Endothelial cell (in vitro differentiated cells): ENCODE measurements around the gene DLX6. TPM values are rescaled to one million over a fixed set of nuclear protein-coding genes. Genes with fewer than 3 reads are reported as not detected.

Experiments
- DNase-seq: peaks from one replicate; pipeline ENCODE4 v3.0.0; 2021; ENCODE audit warnings: low spot score
- H3K27ac Mint-ChIP-seq: one replicate; pipeline ENCODE4 v1.8.0; 2021; ENCODE audit warnings: mixed read lengths, inconsistent platforms; ENCODE audit not compliant: unreplicated experiment
- H3K27me3 Mint-ChIP-seq: one replicate; pipeline ENCODE4 v1.8.0; 2021; ENCODE audit warnings: mild to moderate bottlenecking, moderate library complexity, mixed read lengths, inconsistent platforms; ENCODE audit not compliant: unreplicated experiment
- H3K36me3 Mint-ChIP-seq: one replicate; pipeline ENCODE4 v1.8.0; 2021; ENCODE audit warnings: mild to moderate bottlenecking, low read depth, mixed read lengths, inconsistent platforms; ENCODE audit not compliant: unreplicated experiment
- H3K4me1 Mint-ChIP-seq: one replicate; pipeline ENCODE4 v1.8.0; 2021; ENCODE audit warnings: mild to moderate bottlenecking, mixed read lengths, inconsistent platforms; ENCODE audit not compliant: unreplicated experiment
- H3K4me3 Mint-ChIP-seq: one replicate; pipeline ENCODE4 v1.8.0; 2021; ENCODE audit warnings: mild to moderate bottlenecking, mixed read lengths, inconsistent platforms; ENCODE audit not compliant: unreplicated experiment
- H3K9me3 Mint-ChIP-seq: one replicate; pipeline ENCODE4 v1.8.0; 2021; ENCODE audit warnings: mixed read lengths, inconsistent platforms; ENCODE audit not compliant: unreplicated experiment
- total RNA-seq: library from RNA; stranded (reverse); fragmentation: NEBNext Ultra II Directional; extraction: Animal tissue kit (Norgen Biotek cat#: 25700); gene quantifications from one replicate; pipeline ENCODE4 v1.2.1, GENCODE V29; 2021; ENCODE audit not compliant: unreplicated experiment
- TF ChIP-seq, protein P1 (sequence below): fragments of 200-600 bp; sonication (generic); IDR thresholded peaks from one replicate; pipeline ENCODE4 v1.5.0; 2021; ENCODE audit warnings: antibody characterized with exemption; ENCODE audit not compliant: unreplicated experiment

Gene DLX6
- total RNA-seq, 1 donor from 2014 or later = not detected

DNA sequence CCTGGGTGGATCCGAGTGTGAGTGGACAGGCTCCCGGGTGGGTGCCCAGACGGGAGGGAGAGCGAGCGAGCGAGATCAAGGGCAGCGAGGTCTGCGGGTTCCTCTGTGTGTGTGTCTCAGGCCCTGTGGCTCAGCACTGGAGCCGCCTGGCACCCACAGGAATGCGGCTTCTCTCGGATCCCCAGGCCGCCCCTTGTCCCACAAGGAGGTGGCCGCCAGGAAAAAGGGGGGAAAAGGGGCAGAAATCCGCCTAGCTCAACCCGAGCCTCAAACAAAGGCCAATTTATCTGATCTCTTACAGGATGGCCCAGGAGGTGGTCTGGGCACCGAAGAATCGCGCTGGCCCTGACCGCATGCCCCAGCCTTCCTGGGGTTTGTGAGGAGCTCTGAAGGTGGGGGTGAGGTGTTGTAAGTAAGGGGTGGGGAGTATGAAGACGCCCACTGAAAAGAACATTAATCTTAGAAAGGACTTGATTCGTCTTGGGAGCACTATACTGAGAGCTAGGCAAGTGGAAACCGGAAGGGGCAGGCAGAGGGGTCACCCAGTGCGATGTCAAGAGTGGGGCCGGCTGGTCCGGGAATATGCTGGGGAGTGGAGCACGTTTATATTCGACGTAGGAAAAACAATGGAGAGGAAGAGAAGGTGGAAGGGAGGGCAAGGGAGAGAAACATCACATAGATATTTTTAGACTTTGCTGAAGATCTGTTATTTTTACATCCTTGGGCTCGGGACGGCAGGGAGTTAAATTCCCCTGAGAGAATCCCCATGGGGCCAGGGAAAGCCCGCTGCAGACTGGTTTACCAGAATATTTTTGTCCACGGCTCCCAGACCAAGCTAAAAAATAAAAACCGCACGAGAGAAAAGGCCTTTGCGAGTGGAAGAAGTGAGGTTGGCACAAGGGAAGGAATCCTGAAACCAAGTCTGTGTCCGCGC, 12.1 kb downstream of the DLX6 start:
- Mint-ChIP-seq H3K27me3 (peaks cover 38% of the 10 kb centered on the region), H3K4me1 (peaks cover 44% of the 10 kb centered on the region), H3K36me3 (no peaks in the 10 kb centered on the region), H3K9me3 (no peaks in the 10 kb centered on the region), H3K4me3 (peak overlapping the region; percentile 53), H3K27ac (no peak overlapping the region)
- TF ChIP-seq, protein P1, sequence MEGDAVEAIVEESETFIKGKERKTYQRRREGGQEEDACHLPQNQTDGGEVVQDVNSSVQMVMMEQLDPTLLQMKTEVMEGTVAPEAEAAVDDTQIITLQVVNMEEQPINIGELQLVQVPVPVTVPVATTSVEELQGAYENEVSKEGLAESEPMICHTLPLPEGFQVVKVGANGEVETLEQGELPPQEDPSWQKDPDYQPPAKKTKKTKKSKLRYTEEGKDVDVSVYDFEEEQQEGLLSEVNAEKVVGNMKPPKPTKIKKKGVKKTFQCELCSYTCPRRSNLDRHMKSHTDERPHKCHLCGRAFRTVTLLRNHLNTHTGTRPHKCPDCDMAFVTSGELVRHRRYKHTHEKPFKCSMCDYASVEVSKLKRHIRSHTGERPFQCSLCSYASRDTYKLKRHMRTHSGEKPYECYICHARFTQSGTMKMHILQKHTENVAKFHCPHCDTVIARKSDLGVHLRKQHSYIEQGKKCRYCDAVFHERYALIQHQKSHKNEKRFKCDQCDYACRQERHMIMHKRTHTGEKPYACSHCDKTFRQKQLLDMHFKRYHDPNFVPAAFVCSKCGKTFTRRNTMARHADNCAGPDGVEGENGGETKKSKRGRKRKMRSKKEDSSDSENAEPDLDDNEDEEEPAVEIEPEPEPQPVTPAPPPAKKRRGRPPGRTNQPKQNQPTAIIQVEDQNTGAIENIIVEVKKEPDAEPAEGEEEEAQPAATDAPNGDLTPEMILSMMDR = no peak
- DNase-seq = no peak

DNA sequence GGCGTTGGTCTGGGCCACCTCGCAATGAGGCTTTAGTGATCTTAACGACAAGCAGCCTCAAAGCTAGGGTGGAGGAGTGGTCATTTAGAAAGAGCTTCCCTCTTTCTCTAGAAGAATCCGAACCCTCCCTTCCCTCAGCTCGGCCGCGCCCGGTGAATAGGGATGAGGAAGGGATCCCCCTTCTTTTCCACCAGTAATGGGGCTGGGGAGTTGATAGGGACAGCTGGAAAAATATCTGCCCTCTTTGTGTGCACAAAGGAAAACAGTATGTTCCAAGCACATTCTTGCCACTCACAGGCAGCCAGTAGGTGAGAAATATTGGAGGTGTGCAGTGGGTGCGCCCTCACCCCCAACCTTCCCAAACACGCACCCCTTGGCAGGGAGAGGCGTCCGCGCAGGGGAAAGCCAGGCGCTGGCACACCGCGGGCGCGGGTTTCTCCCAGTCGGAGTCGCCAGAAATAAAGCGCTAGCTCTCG, 12.8 kb downstream of the DLX6 start:
- peaks cover 41% of the 10 kb centered on the region for H3K27me3 Mint-ChIP-seq
- TF ChIP-seq, protein P1 = no peak
- no peaks in the 10 kb centered on the region for H3K9me3 Mint-ChIP-seq
- H3K4me1 Mint-ChIP-seq = peaks cover 49% of the 10 kb centered on the region
- H3K27ac Mint-ChIP-seq = no peak overlapping the region
- no peaks in the 10 kb centered on the region for H3K36me3 Mint-ChIP-seq
- no peak overlapping the region for H3K4me3 Mint-ChIP-seq
- DNase-seq = no peak

DNA sequence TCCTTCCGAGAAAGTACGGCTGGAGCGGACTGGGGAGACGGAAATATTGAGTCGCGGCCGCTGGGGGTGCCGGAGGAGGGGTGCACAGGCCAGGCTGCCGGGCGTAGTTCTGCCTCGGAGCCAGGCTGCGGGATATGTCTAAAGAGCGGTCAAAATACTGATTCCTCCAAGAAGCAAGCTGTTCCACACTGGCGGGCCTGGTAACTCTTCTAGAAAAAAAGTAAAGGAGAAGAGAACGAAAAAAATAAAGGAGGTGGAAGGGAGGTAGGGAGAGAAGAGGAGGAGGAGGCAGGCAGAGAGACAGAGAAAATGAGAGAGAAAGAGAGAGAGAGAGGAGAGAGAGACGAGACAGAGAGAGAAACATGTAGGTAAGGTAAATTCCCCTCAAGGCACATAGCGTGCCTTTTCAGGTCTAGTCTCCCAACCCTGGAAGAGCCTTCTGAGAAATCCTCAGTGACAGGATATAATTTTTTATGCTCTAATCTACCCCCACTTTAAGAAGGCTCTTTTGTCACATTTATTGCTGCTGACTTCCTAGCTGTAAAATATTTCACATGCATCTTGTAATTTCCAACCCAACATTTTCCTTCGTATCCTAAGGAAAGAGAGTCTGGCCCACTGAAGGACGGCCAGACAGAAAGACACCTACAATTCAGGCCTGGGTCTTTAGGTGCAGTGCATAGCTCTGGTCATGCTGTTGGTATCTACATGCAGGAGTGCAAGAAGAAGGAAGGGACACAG, 13.6 kb downstream of the DLX6 start:
- DNase-seq = no peak
- peaks cover 52% of the 10 kb centered on the region for H3K4me1 Mint-ChIP-seq
- no peaks in the 10 kb centered on the region for H3K36me3 Mint-ChIP-seq

DNA sequence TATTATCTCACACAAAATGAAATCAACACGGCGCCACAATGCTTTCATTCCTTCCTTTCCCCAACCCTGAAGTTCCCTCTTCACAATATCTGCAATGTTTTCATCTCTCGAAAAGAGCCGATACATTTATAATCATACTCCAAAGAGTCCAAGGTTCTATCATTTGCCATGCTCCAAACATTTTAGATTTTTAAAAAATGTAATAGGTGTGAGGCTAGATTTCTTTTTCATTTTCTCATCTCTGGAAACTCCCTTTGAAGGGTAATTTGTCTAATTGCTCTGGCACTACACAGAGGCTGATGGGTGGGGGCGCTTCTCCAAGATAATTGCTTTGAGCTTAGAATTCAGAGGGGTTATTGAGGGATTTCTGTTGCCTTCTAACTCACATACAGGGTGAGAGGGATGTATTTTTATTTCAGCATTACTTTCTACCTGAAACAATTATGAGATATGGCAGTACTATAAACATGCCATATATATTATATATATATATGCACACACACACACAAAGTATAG, 14.4 kb downstream of the DLX6 start:
- Mint-ChIP-seq H3K36me3 (no peaks in the 10 kb centered on the region), H3K27ac (no peak overlapping the region), H3K4me1 (peaks cover 59% of the 10 kb centered on the region), H3K9me3 (no peaks in the 10 kb centered on the region), H3K27me3 (peaks cover 41% of the 10 kb centered on the region), H3K4me3 (no peak overlapping the region)
- no peak for DNase-seq
- TF ChIP-seq, protein P1 = no peak

More for the DNA sequence above, 13.6 kb downstream of the DLX6 start:
- Mint-ChIP-seq H3K4me3 (no peak overlapping the region), H3K27me3 (peaks cover 38% of the 10 kb centered on the region), H3K9me3 (no peaks in the 10 kb centered on the region), H3K27ac (no peak overlapping the region)
- TF ChIP-seq, protein P1 = no peak
